Measurements from ENCODE around the gene STX8.
"Not testable (repeated sequence)": the region's sequence is repeated elsewhere in the genome, so short reads cannot be mapped to it uniquely, and the experiment has no call there.

STX8 gene

DNA sequence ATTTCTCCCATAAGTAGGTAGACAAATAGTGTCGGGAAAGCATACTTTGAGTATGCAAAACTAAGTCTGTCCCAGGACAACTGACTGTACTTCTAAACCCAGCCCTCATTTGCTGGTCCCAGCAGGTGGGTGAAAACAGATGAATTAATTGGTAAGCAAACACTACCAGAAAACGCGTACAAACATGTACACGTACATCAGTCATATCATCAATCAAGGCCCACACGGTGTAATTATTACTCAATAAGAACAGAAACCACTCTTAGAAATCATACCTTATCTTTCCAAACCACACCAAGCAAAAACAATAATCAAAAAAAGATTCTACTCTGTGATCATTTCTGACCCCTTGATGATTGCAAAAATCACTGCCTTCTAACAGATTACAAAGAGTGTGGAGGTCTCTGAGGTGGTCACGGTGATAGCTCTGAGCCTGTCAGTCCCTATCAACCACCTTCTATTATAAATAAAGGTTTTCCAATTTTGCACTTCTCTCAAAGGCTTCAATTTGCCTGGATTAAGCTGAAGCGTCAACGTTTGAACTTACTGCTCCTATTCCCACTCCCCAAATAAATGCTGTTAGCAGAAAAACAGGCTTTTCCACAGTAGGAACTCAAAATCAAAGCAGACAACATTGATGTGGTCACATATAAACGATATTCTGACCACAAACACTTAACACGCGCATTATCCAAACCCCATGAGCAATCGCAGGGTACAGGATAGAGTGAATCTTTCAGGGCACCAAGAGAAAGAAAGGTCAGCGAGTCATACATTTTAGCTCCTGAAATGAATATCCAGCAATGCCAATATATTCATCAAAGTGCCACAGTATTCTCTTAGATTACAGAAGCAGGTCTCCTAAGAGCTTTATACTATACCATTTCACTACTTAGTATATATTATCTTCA is 211.9 kb downstream of the STX8 start:
- Histone ChIP-seq H3K9me3 (ENCODE audit: insufficient read depth, low read depth, low read length) (no peaks in the 10 kb centered on the region), H3K36me3 (ENCODE audit: insufficient read depth, low read length) (no peaks in the 10 kb centered on the region), H3K4me3 (ENCODE audit: low read length) (no peak overlapping the region), H3K27ac (ENCODE audit: low read depth, low read length) (no peak overlapping the region), H3K27me3 (ENCODE audit: insufficient read depth, low read length) (no peaks in the 10 kb centered on the region), H3K4me1 (ENCODE audit: insufficient read depth, low read length) (peaks cover 9% of the 10 kb centered on the region; the same call in 1 of the 2 replicates), H3K9ac (ENCODE audit: low read depth, low read length) (no peak overlapping the region)
- 89% methylated on average over 13 of the region's 13 CpGs for WGBS

DNA sequence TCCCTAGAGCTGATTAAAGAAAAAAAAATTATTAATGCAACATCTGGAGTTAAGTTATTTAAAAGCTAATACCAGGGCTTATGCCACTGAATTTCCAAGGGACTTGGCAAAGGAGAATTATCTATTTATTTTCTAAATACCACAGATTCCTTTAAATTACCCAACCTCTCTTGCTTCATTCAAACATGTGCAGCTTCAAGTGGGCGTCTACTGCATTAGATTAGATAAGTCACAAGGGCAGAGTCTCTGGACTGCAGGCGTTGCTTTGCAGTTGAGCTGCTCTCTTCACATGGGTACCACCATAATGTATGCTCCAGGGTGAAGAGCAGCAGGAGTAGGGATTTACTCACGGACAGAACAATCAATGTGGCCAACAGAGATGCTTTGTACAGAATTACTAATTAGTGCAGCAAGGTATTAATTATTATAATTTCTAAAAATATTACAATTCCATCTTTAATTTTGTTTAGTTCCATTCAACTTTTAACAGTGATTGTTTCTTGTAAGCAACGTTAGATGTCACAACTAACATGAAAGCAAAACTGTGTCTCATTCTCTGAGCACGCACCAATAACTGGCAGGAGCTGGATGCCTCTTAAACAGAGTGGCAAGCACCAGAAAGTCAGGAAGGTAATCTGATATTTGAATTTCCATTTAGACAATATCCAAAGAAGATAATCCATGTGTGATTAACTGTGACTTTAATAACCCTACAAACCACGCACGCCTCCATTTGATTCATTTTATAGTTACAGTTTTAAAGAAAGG is 214.2 kb downstream of the STX8 start:
- no peaks in the 10 kb centered on the region for H3K9me3 ChIP-seq (ENCODE audit: insufficient read depth, low read depth, low read length)
- no peak overlapping the region for H3K9ac ChIP-seq (ENCODE audit: low read depth, low read length)
- no peak overlapping the region for H3K27ac ChIP-seq (ENCODE audit: low read depth, low read length)
- H3K4me3 ChIP-seq (ENCODE audit: low read length) = no peak overlapping the region
- H3K27me3 ChIP-seq (ENCODE audit: insufficient read depth, low read length) = no peaks in the 10 kb centered on the region
- H3K36me3 ChIP-seq (ENCODE audit: insufficient read depth, low read length) = no peaks in the 10 kb centered on the region
- WGBS = 92% methylated on average over 7 of the region's 7 CpGs
- H3K4me1 ChIP-seq (ENCODE audit: insufficient read depth, low read length) = peaks cover 9% of the 10 kb centered on the region; the same call in 1 of the 2 replicates

GRCh38 chr17:9360677-9361081 is 214.9 kb downstream of the STX8 start:
- Histone ChIP-seq H3K4me3 (ENCODE audit: low read length) (no peak overlapping the region), H3K27me3 (ENCODE audit: insufficient read depth, low read length) (no peaks in the 10 kb centered on the region), H3K9me3 (ENCODE audit: insufficient read depth, low read depth, low read length) (no peaks in the 10 kb centered on the region), H3K36me3 (ENCODE audit: insufficient read depth, low read length) (no peaks in the 10 kb centered on the region), H3K9ac (ENCODE audit: low read depth, low read length) (no peak overlapping the region), H3K27ac (ENCODE audit: low read depth, low read length) (no peak overlapping the region), H3K4me1 (ENCODE audit: insufficient read depth, low read length) (peaks cover 9% of the 10 kb centered on the region; the same call in 1 of the 2 replicates)
- 66% methylated on average over 13 of the region's 13 CpGs for WGBS

GRCh38 chr17:9356488-9356911 is 219.1 kb downstream of the STX8 start:
- Histone ChIP-seq H3K27ac (ENCODE audit: low read depth, low read length) (no peak overlapping the region), H3K4me3 (ENCODE audit: low read length) (no peak overlapping the region), H3K36me3 (ENCODE audit: insufficient read depth, low read length) (no peaks in the 10 kb centered on the region), H3K9me3 (ENCODE audit: insufficient read depth, low read depth, low read length) (no peaks in the 10 kb centered on the region), H3K9ac (ENCODE audit: low read depth, low read length) (no peak overlapping the region), H3K27me3 (ENCODE audit: insufficient read depth, low read length) (no peaks in the 10 kb centered on the region), H3K4me1 (ENCODE audit: insufficient read depth, low read length) (peaks cover 9% of the 10 kb centered on the region; the same call in 1 of the 2 replicates)
- 83% methylated on average over 3 of the region's 3 CpGs for whole genome bisulfite sequencing

- H3K9me3 ChIP-seq (ENCODE audit: insufficient read depth, low read depth, low read length) = no peaks in the 10 kb centered on the region
- no peak overlapping the region for H3K4me3 ChIP-seq (ENCODE audit: low read length)
- peaks cover 3% of the 10 kb centered on the region; the same call in 1 of the 2 replicates for H3K4me1 ChIP-seq (ENCODE audit: insufficient read depth, low read length)
- no peaks in the 10 kb centered on the region for H3K36me3 ChIP-seq (ENCODE audit: insufficient read depth, low read length)
- H3K9ac ChIP-seq (ENCODE audit: low read depth, low read length) = no peak overlapping the region
- no peak overlapping the region for H3K27ac ChIP-seq (ENCODE audit: low read depth, low read length)
- H3K27me3 ChIP-seq (ENCODE audit: insufficient read depth, low read length) = no peaks in the 10 kb centered on the region
- WGBS = 97% methylated on average over 3 of the region's 3 CpGs
Measured at GRCh38 chr17:9355846-9356245, 219.8 kb downstream of the STX8 start.

GRCh38 chr17:9355231-9355630 is 220.4 kb downstream of the STX8 start:
- H3K9me3 ChIP-seq (ENCODE audit: insufficient read depth, low read depth, low read length); H3K27me3 ChIP-seq (ENCODE audit: insufficient read depth, low read length); H3K9ac ChIP-seq (ENCODE audit: low read depth, low read length); H3K27ac ChIP-seq (ENCODE audit: low read depth, low read length); H3K36me3 ChIP-seq (ENCODE audit: insufficient read depth, low read length); H3K4me3 ChIP-seq (ENCODE audit: low read length); H3K4me1 ChIP-seq (ENCODE audit: insufficient read depth, low read length): not testable (repeated sequence)
- WGBS = 90% methylated on average over 10 of the region's 10 CpGs

DNA sequence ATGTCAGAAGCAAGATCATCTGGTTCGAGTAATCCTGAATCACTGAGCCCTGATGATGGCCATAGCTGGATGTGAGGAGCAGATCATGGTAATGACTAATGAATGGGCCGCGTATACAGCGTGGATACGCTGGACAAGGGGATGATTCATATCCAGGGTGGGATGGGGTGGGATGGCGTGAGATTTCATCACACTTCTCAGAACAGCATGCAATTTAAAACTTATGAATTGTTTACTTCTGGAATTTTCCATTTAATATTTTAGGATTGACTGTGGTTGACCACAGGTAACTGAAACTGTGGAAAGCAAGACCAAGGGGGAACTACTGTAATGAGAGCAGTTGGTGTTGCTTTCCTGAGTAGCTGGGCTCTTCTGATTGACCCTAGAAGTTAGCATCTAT is 225.5 kb downstream of the STX8 start:
- Histone ChIP-seq H3K9me3 (ENCODE audit: insufficient read depth, low read depth, low read length) (no peaks in the 10 kb centered on the region), H3K27ac (ENCODE audit: low read depth, low read length) (no peak overlapping the region), H3K9ac (ENCODE audit: low read depth, low read length) (no peak overlapping the region), H3K4me1 (ENCODE audit: insufficient read depth, low read length) (no peaks in the 10 kb centered on the region), H3K4me3 (ENCODE audit: low read length) (no peak overlapping the region), H3K36me3 (ENCODE audit: insufficient read depth, low read length) (no peaks in the 10 kb centered on the region), H3K27me3 (ENCODE audit: insufficient read depth, low read length) (no peaks in the 10 kb centered on the region)
- 95% methylated on average over 6 of the region's 6 CpGs for WGBS

DNA sequence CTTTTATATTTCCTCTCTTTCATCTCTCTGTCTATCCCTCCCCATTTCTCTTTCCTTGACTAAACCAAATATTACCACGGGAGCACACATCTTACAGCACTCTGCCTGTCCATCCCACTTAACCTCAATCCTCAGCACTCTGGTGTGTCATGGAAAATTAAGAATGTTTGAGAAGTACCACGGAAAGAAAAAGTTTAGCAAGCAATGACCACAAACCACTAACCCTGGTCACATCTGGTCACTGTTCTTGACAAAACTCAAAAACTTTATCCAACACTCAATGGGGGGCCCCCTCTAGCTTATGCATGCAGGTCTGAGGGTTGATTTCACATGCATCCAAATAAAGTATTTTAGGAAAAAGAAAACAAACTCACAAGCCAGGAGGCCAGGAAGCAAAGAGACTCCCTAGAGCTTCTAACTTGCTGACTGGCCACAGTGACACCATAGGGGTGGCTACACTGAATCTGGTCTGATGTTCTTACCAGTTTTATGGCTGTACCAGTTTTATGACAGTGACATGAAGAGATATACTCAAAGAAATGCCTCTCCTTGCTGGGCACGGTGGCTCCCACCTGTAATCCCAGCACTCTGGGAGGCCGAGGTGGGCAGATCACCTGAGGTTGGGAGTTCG is 229.2 kb downstream of the STX8 start:
- Histone ChIP-seq H3K27ac (ENCODE audit: low read depth, low read length) (no peak overlapping the region), H3K9me3 (ENCODE audit: insufficient read depth, low read depth, low read length) (no peaks in the 10 kb centered on the region), H3K27me3 (ENCODE audit: insufficient read depth, low read length) (no peaks in the 10 kb centered on the region), H3K4me1 (ENCODE audit: insufficient read depth, low read length) (peaks cover 8% of the 10 kb centered on the region), H3K36me3 (ENCODE audit: insufficient read depth, low read length) (no peaks in the 10 kb centered on the region), H3K4me3 (ENCODE audit: low read length) (no peak overlapping the region), H3K9ac (ENCODE audit: low read depth, low read length) (no peak overlapping the region)
- WGBS = 95% methylated on average over 5 of the region's 5 CpGs

DNA sequence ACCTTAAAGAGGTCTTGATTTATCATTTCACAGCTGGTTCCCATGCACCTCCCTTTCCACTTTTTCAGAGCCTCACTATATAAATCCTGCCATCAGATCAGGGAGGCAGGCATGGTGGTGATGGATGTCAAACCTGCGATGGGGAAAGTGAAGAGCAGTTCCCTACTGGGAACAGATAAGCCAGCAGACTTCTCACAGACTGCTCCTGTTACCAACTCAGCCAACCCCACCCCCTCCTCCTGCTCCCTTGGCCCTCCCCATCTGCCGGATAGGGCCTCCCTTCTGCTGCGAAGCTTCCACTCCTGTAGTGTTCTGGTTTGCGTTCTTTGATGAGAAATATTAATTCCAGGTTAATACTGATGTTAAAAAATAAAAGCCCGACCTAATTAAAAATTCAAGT is 232.1 kb downstream of the STX8 start:
- Histone ChIP-seq H3K4me1 (ENCODE audit: insufficient read depth, low read length) (peaks cover 8% of the 10 kb centered on the region), H3K36me3 (ENCODE audit: insufficient read depth, low read length) (no peaks in the 10 kb centered on the region), H3K4me3 (ENCODE audit: low read length) (no peak overlapping the region), H3K9me3 (ENCODE audit: insufficient read depth, low read depth, low read length) (no peaks in the 10 kb centered on the region), H3K27me3 (ENCODE audit: insufficient read depth, low read length) (no peaks in the 10 kb centered on the region), H3K9ac (ENCODE audit: low read depth, low read length) (no peak overlapping the region), H3K27ac (ENCODE audit: low read depth, low read length) (no peak overlapping the region)
- WGBS = 0% methylated on average over 1 of the region's 5 CpGs

DNA sequence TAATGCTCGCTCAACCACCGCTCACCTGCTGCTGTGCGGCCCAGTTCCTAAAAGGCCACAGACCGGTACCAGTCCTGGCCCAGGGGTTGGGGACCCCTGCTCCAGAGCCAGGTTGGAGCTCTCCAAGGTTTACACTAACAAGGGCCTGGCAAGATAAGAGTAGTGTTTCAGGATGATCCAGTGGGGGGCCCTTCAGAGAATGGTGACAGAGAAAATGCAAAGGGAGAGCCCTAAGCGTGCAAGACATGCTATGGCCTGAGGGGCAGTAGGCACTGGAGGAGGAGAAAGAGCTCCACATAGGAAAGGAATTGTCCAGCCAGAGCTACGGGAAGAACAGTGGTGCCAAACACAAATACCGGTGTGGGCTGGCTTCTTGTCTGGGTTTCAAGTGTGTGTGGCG is 233.4 kb downstream of the STX8 start:
- WGBS = 88% methylated on average over 8 of the region's 8 CpGs
- no peaks in the 10 kb centered on the region for H3K9me3 ChIP-seq (ENCODE audit: insufficient read depth, low read depth, low read length)

DNA sequence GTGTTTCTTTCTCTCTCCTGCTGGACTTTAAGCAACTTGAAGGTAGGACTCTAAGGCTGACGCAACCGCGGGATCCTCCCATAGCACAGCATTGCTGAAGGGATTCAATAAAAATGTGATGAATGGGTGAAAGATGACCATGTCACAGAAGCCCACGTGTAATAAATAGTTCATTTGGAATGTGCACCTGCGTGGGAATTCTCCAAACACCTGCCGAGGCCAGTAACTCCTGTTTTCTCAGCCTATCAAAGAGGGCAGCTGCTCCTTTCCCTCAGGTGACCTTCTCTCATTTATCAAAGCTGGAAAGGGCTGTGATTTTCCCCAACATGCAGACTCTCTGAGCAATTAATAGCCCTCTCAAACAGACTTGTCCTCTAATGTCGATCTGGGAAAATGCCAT is 235.7 kb downstream of the STX8 start:
- Histone ChIP-seq H3K4me1 (ENCODE audit: insufficient read depth, low read length) (peaks cover 8% of the 10 kb centered on the region), H3K27ac (ENCODE audit: low read depth, low read length) (no peak overlapping the region), H3K4me3 (ENCODE audit: low read length) (no peak overlapping the region), H3K9me3 (ENCODE audit: insufficient read depth, low read depth, low read length) (peaks cover 5% of the 10 kb centered on the region), H3K36me3 (ENCODE audit: insufficient read depth, low read length) (no peaks in the 10 kb centered on the region), H3K9ac (ENCODE audit: low read depth, low read length) (no peak overlapping the region), H3K27me3 (ENCODE audit: insufficient read depth, low read length) (no peaks in the 10 kb centered on the region)
- WGBS = 90% methylated on average over 6 of the region's 7 CpGs

More for the DNA sequence above, 233.4 kb downstream of the STX8 start:
- no peaks in the 10 kb centered on the region for H3K27me3 ChIP-seq (ENCODE audit: insufficient read depth, low read length)
- H3K4me1 ChIP-seq (ENCODE audit: insufficient read depth, low read length) = peaks cover 8% of the 10 kb centered on the region
- no peak overlapping the region for H3K27ac ChIP-seq (ENCODE audit: low read depth, low read length)
- H3K4me3 ChIP-seq (ENCODE audit: low read length) = no peak overlapping the region
- no peaks in the 10 kb centered on the region for H3K36me3 ChIP-seq (ENCODE audit: insufficient read depth, low read length)
- no peak overlapping the region for H3K9ac ChIP-seq (ENCODE audit: low read depth, low read length)

Data from HUES64 (cell line).